ENCODE results near the gene SLX4IP.
A peak's percentile ranks its signal among the peaks of the same experiment; 100 is the strongest.

SLX4IP gene

DNA sequence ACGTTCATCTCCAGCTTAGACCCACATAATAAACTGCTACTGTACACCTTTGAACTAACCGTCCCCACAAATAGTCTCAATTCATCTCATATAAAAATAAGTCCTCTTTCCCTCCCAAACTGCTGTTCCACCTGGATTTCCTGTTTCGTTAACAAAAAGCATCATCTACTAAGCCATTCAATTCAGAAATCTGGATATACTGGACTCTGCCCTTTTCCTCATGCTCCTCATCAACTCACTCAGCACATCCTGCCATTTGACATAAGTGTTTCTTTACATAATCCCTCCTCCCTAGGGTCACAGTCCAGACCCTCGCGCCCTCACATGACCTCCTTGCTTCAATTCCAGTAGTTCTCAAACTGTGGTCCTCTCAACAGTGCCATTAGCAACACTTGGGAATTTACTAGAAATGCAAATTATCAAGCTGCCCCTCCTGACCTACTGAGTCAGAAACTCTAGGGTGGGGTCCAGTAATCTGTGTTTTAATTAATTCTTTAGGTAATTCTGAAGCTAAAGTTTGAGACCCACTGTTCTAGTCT is 5.6 kb upstream of the SLX4IP start:
- no peak for DNase-seq

DNA sequence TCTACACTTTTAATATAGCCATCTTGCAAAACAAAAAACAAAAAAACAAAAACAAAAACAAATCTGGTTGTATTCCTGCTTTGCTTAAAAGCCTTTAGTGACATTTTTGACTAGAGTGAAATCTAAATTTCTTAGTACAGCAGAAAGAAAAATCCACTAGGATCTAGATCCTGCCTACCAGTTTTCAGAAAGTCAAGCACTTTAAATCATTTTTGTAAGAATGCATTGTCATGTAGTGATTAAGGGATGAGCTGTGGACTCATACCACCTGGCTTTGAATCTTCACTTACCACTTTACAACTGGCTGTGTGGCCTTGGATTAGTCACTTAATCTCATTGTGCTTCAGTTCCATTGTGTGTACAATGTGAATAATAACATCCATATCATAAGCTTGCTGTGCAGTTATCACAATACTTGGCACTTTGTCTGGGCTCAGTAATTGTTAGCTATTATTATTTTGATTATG is 5.1 kb upstream of the SLX4IP start:
- no peak for DNase-seq

DNA sequence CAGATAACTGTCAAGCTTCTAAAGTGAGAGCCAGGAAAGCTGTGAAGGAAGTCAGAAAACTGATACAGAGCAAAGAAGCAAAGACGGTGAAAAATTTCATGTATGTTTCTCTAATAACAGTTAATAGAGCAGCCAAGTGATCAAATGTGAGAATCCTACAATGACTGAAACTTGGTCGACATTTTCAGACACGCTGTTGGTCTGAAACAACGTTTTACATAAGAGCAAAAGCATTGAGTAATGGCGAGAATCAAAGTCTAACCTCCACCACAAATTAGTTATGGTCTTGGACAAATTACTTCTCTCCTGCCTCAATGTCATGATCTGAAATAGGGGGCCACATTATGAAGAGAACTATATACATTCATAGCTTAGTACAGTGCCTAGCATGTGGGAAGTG is 4.4 kb upstream of the SLX4IP start:
- no peak for DNase-seq

DNA sequence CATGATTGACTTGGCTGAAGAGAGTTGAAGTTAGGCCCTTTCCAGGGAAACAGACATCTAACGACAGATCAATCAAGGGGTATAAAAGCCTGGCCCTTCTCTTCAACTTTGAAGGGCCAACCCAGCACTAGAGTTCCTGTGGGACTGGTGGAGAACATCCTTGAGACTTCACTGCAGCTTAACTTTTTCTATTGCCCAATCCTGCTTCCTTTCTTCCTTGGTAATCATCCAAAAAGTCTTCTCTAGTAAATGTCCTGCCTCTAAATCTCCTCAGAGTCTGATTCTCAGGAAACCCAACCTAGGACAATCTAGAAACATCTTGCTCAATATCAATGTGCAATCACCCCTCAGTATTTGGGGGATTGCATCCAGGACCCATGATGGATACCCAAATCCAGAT is 3.0 kb upstream of the SLX4IP start:
- no peak for DNase-seq

DNA sequence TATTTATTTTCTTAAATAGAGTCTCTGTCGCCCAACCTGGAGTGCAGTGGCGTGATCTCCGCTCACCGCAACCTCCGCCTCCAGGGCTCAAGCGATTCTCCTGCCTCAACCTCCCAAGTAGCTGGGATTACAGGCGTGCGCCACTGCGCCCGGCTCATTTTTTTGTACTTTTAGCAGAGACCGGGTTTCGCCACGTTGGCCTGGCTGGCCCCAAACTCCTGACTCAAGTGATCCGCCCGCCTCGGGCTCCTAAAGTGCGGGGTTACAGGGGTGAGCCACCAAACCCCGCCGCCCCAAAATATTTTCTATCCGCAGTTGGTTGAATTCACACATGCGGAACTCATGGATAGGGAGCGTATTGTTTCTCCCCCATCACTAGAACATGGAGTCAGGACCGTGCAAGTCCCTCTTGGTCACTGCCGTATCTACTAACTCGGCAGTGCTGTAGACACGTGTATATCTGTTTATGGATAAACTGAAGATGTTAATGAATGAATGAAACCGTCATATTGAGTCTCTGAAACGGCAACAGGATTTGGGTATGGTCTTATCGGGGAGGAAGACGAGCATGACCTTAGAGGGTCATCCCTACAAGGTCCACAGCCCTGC is 2.0 kb upstream of the SLX4IP start:
- DNase-seq: no peak

DNA sequence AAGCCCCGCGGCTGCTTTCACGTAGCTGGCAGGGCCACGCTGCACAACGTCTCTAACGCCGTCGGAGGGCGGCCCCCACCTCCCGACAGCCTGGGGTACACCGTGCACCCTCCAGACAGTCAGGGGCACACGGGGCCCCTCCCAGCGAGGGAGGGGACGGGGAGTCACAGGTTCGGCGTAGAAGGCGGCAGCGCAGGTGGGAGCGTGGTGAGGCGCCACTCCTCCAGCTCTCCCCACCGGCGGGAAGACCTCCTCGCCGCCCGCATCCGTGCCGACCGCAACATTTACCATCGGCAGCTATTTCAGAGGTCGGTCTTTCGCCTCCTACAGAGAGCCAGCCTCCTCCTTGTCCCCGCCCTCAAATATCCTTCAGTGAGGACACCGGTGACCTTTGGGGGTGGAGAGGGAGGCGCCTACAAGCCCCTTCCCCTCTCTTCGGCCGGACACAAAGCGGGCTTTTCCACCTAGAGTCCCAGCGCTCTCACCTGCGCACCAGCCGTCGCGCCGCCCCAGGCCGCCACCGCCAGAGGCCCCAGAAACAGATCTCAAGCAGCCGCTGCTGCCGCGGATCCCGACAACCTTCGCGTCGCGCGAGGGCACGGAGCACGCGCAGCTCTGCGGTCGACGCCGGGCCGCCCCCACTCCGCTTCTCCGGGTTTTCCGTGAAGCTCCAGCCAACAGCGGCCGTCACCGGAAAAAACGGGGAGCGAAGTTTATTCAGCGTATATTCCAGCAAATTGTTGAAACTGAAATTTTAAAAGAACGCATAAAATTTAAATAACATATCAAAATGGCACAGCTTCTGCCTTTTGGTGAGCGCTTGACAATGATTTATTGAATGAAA is 1.3 kb upstream of the SLX4IP start, which contains the start of gene MKKS:
Gene MKKS, minus strand, starts transcription at position 600 of the 844 bp plus-strand sequence. CDS start 20,708 bp downstream, outside the sequence.
- DNase-seq: peak; percentile 89

DNA sequence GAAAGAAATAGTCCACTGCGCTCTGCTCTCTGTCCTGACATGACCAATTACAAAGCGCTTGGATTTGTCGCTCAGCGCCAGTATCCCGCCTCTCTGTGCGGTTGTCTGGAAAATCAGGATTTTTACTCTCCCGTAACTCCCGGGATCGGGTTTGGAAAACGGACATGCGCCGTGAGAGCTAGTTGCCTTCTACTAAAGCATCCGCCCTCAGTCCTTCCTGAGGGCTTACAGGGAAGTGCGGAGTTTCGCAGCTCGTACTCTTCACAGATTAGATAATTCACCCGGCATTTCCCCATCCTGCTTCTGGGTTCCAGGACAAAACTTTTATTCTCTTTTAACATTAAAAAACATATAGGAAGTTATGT is 656 bp upstream of the SLX4IP start:
- peak; percentile 87 for DNase-seq

DNA sequence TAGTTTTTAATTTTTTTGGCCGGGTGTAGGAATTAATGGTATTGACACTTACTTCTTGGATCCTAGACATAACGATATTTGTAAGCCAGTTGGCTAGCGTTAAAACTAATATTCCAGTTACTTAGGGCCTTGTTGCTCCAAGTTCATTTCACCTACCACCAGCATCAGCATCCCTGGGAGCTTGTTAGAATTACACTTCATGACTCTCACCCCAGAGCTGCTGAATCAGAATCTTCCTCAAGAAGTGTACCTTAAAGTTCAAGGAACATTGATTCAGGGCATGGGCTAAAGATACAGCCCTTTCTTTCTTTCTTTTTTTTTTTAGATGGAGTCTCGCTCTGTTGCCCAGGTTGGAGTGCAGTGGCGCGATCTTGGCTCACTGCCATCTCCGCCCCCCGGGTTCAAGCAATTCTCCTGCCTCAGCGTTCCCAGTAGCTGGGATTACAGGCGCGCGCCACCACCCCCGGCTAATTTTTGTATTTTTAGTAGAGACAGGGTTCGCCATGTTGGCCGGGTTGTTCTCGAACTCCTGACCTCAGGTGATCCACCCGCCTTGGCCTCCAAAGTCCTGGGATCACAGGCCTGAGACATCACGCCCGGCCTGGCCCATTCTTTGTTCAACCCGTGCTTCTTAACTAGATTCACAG is 1.1 kb downstream of the SLX4IP start:
- no peak for DNase-seq

DNA sequence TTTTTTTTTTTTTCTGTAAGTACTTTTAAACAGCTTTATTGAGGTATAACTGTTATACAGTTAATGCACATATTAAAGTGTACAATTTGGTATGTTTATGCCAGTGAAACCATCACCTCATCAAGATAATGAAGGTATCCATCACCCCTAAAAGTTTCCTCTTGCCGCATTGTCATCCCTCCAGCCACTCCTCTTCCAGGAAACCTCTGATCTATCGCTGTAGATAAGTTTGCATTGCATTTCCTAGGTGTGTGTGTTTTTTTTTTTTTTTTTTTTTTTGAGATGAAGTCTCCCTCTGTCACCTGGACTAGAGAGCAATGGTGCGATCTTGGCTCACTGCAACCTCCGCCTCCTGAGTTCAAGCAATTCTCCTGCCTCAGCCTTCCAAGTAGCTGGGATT is 3.1 kb downstream of the SLX4IP start:
- no peak for DNase-seq

DNA sequence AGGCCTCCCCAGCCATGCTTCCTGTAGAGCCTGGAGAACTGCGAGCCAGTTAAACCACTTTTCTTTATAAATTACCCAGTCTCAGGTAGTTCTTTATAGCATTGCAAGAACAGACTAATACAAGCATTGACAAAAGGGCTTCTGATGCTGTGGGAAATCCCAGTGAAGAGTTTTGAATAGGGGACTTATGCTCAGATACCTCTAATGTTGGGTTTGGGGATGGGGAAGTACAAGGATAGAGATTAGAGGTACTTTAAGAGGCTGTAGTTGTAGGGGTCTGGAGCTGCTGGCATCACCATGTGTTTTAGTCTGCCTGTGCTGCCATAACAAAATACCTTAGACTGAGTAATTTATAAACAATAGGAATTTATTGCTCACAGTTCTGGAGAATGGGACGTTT is 8.8 kb downstream of the SLX4IP start:
- no peak for DNase-seq

DNA sequence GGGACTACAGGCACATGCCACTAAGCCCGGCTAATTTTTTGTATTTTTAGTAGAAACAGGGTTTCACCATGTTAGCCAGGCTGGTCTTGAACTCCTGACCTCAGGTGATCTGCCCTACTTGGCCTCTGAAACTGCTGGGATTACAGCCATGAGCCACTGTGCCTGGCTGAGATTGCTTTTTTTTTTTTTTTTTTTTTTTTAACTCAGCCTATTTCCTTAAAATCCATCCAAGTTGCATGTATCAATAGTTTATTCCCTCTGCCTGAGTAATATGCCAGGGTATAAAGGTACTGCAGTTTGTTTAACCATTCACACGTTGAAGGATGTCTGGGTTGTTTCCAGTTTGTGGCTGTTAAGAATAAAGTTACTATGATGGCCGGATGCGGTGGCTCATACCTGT is 10.7 kb downstream of the SLX4IP start:
- DNase-seq: no peak

DNA sequence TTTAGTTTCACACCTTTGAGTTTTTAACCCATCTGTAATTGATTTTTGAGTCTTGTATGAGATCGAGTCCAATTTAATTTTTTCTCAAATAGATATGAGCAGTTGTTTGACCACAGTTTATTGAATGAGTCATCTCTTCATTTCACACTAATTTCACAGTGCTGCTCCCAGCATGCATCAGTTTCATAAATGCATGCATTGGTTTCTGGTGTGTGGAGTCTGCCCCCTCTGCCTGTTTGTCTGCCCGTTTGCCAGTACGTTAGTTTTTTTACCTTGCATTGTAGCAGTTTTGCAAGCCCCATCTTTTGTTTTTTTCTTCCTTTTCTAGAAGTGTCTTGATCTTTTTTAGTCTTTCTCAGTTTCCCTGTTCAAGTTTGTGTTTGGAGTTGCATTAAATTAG is 11.9 kb downstream of the SLX4IP start:
- DNase-seq: peak; percentile 60

DNA sequence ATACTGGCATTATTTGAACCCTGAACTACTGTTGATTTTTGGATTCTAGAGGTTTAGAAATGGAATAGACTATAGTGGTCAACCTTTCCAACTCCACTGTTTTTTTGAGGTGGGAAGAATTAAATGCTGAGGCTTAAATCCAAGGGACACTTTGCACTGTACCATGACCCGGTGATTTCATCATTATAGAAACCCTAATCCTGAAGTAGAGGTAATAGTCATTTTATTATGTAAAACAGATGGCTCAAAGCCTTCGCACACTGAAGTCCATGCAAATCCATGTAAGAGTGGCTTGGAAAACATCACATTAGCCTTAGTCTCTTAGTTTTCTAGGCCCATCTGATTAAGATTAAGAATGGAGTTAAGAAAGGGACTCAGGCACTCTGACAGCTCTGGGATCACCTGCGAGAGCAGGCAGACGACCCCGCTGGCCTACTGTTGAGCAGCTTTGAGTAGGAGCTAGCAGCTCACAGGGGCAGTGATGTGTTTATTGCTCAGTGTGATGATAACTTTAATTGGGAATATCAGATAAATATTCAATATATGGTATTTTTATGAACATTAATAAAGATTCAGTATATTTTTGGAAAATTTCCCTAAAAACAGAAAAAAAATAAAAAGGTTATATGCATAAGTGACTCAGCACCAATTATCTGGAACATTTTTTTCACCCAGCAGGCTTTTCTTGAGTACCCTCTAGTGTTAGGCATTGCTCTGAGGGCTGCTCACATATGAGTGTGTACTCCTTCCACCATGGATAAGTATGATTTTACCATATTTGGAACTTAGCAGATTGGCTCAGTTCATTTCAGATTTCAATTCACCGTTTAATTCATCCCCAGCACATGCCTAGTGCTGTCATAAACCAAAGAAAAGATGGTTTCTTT is 13.4 kb downstream of the SLX4IP start:
- DNase-seq: no peak

DNA sequence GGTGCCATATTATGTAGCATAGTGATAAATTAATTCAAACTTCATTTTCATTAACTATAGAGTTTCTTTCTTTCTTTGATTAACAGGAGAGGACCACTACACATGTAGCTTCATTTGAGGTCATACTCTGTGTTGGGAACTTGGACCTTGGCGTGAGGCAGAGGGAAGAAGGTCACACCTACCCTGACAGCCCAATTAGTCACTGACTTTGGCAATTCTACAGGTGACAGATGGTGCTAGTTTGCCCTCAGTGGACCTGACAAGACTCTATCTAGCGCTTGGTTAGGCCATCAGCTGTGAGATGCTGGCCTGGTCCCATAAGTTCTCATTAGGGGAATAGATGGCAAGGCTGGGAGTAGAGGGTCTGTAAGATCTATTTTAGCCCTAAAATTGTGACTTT is 14.2 kb downstream of the SLX4IP start:
- no peak for DNase-seq

DNA sequence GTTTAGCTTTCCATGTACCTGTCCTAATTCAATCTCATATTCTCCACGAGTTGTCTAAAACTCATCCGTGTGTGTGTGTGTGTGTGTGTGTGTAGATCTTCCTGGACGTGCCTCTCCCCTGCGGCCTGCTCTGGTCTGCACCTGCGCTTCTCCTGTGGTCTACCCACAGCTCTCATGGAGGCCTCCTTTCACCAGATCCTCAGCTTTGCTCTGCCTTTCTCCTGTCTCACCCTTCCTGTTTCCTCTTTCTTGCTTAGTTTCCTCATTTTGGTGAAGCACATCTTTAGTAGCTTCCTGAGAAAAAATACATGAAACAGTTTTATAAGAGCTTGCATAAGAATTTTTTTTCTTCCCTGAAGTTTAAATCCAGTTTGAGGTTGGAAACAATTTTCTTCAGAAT is 18.1 kb downstream of the SLX4IP start:
- no peak for DNase-seq

DNA sequence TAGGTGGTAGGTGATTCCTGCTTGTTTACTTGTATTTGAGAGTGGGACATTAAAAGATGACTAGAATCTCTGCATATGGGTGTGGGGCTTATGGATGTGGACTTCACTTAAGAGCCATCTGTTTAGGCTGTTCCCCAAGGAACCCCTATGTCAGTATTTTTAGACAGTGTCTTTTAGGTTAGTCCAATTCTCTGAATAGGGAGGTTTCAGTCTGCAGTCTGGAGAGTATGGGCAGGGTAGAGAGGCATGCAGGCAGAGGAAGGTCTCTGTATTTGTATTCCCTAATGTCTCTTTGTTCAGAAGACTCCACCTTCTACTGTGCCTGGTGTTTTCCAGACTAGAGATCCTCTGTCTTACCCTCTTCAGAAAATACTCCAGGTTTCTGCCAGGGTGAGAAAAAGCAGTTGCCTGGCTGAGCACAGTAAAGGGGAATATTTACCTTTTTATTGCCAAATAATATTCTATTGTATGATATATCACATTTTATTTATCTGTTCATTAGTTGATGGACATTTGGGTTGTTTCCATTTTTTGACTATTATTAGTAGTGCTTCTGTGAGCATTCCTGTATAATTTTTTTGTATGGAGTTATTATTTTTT is 19.1 kb downstream of the SLX4IP start:
- no peak for DNase-seq

DNA sequence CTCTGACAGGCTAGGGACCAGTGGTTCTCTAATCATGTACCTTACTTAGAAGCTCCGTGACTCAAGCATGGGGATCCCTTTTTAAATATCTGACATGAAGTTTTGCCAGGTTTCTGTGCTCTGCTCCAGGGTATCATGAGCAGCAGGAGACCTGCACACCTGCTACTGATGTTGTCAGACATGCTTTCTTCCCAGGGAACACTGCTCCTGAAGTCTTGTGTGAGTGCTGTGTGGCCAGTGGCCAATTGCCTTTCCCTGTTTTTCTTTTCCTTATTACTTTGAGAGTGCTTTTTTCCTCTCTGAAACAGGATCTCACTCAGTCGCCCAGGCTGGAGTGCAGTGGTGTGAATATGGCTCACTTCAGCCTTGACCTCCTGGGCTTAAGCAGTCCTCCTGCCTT is 26.4 kb downstream of the SLX4IP start:
- DNase-seq: no peak

DNA sequence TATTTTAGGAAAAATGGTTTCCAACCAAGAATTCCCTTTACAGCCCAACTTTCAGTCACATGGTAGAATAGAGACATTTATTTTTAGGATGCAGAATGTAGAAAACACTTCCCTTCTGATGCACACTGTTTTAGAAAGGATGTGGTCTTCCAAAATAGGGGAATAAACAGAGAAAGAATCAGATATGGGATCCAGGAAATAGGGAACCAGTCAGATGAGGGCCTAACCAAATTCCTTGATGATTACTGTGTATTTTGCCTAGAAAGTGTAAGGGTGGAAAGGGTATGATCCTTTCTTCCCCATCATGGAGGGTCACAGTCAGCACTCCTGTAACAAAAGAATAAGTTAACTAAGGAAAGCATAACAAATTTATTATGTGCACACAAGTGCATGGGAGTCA is 27.4 kb downstream of the SLX4IP start:
- no peak for DNase-seq

DNA sequence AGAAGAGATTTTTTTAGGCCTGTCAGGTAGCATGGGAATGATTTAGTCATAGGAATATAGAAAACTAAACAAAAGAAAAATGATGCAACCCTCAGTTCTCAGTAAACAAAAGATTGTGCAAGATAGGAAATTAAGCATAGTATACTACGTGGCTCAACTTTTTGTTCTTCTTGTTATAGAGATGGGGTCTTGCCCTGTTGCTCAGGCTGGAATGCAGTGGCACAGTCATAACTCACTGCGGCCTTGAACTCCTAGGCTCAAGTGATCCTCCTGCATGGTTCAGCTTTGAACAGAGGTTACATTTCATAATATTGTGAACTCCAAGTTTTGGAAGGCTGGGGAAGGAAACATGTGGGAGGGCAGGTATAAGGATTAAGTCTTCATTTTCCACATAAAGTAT is 28.5 kb downstream of the SLX4IP start:
- DNase-seq: no peak

DNA sequence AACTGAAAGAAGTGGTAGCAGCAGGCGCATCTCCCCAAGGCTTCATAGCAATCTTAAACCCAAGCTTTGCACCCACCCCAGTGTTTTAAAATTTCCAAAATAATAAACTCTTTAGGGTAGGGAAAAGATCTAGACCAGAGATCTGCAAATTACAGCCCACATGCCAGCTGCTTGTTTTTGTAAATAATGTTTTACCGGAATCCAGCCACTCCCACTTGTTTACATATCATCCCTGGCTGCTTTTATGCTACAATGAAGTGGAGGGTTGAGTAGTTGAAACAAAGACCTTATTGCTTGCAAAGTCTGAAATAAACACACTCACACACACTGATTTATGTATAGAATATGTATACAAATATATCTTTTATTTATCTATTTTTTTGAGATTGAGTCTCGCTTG is 30.0 kb downstream of the SLX4IP start:
- DNase-seq: no peak

DNA sequence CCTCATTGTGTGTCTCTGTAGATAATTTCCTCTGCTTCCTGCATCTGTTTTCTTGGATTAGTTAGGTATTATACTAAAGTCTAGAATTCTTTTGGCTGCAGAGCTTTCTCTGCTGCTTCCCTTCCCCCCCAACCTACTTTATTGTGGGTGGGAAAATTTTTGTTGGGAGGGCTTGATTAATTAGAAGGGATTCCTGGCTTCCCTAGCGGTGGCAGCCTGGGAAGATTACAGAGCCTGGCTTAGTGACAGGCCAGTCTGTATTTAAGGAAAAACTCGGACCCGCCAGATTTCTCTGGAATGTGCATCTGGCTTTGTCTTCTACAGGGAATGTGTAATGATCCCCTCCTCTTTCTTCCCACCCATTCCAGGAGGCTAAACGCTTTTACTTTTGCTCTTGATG is 31.2 kb downstream of the SLX4IP start:
- DNase-seq: no peak

DNA sequence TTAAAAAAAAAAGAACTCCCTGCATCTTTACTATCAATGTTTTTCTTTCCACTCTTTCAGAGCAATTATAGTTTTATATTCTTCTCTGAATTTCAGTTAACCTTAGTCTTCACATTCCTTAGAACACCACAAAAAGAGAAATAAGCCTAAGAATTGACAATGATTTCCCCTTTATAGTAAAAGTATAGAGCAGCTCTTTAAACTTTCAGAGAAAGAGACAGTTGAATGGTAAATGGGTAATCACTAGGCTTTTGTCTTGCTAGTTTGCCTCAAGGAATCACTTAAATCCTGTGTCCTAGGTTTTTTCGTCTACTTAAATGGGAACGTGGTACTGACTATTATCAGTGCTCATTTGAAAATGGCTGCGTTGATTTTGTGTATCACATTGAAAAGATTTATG is 31.8 kb downstream of the SLX4IP start:
- DNase-seq: no peak

Data from stimulated activated CD4-positive, alpha-beta T cell treated with anti-CD3 and anti-CD28 coated beads, Interleukin-4, amount 100 ng/mL, for 24 hours (primary cell).